GM19395 (cell line): Measurements from ENCODE around the gene HDAC7.

ENCODE experiments used
- ATAC-seq: cut with Tn5 transposase; IDR thresholded peaks from one replicate; pipeline ENCODE4 v1.9.1; 2021; ENCODE audit warnings: mild to moderate bottlenecking, moderate library complexity; ENCODE audit not compliant: unreplicated experiment

Gene HDAC7

DNA sequence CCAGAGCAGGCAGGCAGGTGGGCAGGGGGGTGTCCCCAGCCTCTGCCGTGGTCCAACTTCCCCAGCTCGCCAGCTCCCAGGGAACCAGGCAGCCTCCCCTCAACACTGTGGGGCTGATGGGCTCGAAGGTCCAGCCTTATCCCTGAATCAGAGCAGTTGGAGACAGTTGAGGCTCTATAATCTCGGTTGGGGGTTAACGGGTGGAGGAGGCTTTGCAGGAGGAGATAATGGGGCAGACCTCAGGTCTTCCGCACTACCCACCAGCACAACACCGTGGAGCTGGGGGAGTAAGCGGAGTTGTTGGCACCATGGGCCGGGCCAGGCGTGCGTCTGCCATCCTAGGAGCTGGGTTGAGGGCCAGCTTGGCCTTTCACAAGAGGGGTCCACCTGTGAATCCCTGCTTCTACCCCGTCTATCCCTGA is 13.9 kb upstream of the HDAC7 start:
- ATAC-seq, result no peak

DNA sequence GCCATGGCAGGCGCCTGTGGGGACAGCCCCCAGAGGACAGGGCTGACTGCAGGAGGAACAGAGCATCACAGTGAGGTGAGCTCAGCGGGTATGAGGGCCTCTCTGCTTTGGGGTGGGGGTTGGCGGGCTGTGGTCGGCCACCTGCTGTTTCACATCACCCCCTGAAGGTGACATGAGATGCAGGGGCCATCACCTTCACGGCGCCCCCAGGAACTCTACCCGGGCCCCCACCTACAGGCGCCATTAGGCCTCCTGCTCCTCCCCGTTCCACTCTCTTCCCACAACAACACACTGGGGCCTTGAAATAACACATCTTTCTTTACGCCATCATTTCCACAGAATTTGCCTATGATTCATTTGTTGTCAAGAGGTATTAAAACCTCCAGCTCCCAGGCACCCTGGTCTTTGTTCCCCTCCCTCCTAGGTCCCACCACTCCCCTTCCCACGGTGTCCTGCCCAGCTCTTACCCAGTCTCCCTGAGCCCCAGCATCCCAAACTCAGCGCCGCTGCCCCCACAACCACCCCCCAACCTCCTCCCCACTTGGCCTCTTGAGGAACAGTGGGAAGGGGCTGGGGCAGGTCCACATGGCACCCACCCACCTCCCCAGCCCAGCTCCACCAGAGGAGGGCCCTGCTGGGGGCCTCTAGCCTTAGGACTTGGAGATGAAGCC is 12.7 kb upstream of the HDAC7 start:
- ATAC-seq, result no peak

DNA sequence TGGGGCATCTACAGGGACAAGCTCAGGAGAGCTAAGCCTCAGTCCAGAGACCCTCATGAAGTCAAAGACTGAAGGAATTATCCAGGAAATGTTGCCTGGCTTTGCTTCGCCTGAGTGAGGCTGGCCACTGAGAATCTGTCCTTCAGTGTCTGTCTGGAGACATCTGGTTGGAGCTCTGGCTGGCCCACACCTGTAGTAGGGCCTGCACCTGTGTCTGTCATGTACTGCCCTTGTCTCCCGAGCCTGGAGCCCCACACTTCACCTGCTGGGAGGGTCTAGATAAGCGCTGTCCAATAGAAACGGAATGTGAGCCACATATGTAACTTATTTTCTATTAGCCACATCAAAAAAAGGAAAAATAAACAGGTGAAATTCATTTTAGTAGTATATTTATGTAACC is 9.9 kb upstream of the HDAC7 start:
- ATAC-seq, result no peak

DNA sequence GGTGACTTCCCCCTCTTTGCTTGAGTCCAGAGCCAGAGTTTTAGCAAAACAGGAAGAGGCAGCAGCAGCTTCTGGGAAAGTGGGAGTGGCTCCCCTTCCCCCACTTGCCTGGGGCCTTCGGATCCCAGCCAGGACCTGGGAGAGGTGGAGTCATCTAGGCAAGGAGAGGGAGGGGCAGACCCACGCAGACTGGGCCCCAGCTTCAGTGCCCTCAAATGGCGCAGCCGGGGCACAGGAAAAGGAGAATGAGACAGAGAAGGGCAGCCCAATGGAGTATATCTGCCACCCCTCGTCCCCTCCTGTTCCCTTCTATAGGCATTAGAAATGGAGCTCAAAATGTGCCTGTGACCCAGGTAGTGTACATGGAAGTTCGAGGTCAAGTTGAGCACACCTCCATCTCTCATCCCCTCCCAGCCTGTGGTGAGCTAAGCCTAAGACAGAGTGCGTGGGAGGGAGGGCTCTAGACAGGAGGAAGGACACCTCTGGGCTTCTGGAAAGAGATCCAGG is 9.3 kb upstream of the HDAC7 start:
- no peak for ATAC-seq

DNA sequence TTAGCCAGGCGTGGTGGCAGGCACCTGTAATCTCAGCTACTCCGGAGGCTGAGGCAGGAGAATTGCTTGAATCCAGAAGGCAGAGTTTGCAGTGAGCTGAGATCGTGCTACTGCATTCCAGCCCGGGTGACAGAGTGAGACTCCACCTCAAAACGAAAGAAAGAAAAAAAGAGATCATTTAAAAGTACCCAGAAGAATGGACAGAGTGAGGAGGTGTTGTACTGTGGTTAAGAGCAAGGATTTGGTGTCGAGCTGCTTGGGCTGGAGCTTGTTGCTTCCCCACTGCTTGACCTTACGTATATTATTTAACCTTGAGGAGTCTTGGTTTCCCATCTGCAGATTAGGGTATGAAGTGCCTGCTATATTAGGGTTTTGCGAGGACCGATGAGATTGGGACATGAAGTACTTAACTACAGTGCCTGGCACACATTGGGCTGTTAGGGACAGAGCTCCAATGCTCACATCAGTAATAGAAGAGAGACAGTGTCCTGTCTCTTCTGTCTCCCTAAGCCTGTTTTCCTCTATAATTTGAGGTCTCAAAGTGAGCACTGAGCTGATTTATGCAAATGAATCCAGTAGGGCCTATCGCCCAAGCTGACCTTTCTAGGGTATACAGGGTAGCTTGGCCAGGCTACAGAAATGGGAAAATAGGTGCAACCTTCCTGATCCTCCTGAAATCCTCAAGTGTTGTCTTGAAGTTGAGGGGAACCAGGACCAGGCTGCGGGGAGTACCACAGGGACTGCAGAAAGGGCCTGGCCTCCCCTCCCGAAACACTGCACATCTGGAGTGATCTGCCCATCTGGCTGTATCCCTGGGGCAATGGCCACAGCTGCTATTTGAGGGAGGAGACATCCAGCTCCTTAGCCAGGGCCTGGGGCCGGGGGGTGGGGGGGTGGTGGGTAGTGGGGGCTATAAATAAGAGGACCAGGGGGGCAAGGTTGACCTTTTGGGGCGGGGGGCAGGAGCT is 8.6 kb upstream of the HDAC7 start:
- no peak for ATAC-seq

DNA sequence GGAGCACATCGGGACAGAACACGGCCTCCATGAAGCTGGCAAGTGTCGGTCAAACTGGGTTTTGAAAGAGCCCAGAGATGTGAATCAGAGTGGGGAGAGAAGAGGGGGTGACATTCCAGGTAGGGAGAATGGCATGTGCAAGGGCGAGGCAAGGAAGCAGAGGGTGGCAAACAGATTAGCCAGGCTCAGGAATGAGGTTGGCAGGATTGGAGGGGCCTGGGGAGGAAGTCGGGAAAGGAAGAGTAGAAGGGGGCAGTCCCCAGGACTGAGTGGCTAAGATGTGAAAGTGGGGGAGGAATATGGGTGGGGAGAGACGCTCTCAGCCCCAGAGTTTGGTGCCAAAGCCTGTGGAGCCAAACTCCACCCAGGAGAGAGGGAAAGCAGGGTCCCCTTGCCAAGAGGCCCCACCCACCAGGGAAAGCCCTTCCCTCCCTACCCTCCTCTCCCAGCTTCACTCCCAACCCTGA is 5.5 kb upstream of the HDAC7 start:
- no peak for ATAC-seq

DNA sequence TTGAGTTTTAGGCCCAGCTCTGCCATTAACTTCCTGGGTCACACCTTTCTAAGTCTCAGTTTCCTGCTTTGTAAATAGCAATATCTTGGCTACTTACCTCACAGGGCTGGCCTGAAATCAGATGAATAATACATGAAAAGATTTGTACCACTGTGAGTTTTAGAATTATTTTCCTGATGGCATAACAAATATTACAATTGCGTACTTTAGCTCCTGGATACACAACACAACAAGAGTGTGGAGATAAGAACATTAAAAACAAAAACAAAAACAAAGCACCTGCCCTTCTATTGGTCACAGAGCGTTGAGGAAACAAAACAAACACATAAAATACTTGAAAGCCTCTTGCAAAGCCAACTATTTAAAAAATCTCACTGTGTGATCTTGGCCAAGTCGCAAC is 4.9 kb upstream of the HDAC7 start:
- no peak for ATAC-seq

DNA sequence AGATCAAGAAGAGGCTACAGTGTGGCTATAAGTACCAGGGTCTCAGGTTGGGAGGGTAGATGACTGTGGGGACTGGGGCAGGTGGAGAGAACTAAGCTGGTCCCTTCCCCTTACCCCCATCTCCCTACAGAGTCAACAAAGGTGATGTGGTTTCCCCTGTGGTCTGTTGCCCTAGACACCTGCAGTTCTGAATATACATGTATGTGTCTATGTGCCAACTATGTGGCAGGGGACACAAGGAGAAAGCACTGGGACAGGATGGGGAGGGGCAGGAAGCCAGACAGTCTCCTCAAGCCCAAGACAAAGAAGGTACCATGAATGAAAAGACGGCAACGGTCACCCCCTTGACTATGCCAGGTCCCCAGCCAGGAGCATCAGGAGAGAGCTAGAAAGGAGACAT is 4.5 kb upstream of the HDAC7 start:
- no peak for ATAC-seq

DNA sequence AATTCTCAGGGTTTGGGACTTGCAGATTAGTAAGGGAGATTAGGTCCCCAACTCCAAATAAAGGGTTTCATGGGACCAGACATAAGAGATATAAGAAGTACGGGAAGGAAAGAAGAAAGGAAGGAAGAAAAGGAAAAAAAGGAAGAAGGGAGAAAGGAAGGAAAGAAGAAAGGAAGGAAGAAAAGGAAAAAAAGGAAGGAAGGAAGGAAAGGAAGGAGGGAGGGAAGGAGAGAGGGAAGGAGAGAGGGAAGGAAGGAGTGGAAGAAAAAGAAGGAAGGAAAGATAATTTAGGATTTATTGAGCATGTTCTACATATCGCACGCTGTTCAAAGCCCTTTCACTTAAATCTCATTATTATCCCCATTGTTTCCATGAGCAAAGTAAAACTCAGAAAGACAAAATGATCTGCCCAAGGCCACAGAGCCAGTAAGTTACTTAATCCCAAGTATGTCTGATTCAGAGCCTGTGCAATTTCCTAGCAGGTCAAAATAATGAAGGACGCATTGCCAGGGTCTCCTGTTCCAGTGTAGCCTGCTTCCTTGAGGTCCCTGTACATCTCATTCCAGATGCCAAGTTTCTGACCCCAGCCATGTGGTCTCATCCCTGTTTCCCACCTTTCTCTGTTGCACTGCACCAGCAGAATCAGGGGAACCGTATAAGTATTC is 3.9 kb upstream of the HDAC7 start:
- ATAC-seq, result no peak

DNA sequence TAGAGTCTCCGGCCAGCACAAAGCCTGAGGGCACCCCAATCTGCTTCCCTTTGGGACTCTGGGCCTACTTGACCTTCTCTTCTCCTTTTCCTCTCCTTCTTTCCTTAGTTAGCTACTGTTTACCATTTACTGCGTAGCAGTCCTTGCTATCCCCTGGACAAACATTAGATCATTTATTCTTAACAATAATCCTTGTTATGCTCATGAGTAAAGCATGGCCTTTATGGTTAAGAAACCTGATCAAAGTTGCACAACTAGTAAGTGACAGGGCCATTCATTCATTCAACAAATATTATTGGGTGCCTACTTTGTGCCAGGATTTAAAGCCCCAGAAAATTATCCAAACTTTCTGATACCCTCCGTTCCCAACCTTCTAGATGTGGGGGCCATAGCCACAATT is 3.2 kb upstream of the HDAC7 start:
- no peak for ATAC-seq

DNA sequence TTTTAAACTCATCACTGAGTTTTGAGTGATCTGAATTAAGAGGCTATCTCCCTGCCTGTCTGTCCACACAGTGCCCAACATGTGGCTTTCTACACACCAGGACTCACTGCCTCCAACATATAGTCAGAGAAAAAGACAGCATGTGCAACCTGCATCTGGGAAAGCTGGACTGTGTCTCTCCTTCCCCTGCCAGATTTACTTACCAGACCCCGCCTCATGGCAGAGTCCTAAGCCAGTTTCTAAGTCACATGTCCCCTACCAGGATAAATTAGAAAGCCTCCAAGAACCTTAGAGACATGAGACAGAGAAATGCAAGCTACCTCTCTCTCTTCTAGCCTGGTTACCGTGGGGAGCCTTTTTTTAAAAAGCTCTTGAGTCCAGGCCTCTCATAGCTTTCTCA is 2.7 kb upstream of the HDAC7 start:
- ATAC-seq, result no peak

DNA sequence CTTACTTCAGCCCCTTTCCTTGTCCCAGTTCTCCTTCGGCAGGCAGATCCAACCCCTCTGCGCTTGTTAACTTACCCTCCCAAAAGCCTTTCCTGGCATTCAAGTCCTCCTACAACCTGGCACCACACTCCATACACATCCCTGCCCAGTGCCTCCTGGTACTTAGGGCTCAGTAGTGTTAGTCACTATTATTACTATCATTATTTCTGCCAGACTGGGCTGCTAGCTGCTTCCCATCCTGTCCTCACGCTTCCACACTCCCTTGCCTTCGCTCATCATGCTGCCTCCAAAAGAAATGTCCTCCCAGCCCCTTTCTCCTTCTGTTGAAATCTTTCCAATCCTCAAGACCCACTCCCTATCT is 1.6 kb upstream of the HDAC7 start:
- ATAC-seq, result no peak

DNA sequence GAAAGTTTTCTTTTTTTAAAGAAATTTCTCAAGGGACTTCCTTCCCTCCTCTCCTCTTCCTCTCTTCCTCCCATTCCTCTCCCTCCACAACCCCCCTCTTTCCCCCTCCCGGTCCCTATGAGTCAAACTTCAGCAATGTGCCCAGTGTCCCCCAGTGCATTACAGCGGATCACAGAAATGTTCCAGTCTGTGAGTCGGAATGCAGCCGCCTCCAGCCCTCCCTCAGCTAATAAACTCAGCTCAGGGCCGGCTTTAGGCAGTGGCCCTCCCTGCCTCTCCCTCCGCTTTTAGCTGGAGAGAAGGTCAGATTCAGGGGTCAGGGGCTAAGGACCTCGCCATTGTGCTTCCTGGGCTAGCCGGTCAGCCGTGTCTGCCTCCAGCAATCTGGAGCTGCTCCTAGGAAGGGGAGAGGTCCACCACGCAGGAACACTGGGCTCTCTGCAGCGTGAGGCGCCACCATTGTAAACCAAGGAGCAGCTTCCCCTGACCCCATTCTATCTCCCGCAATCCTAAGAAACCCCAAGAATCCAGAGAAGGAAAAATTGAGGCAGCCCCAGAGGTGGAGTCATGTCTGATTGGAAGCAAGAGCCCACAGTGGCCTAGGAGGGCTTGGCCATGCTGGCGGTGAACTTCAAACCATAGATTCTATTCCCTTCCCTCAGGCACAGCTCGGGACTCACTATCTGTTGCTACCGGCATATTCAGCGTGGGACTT is 1.1 kb upstream of the HDAC7 start:
- ATAC-seq, result no peak

DNA sequence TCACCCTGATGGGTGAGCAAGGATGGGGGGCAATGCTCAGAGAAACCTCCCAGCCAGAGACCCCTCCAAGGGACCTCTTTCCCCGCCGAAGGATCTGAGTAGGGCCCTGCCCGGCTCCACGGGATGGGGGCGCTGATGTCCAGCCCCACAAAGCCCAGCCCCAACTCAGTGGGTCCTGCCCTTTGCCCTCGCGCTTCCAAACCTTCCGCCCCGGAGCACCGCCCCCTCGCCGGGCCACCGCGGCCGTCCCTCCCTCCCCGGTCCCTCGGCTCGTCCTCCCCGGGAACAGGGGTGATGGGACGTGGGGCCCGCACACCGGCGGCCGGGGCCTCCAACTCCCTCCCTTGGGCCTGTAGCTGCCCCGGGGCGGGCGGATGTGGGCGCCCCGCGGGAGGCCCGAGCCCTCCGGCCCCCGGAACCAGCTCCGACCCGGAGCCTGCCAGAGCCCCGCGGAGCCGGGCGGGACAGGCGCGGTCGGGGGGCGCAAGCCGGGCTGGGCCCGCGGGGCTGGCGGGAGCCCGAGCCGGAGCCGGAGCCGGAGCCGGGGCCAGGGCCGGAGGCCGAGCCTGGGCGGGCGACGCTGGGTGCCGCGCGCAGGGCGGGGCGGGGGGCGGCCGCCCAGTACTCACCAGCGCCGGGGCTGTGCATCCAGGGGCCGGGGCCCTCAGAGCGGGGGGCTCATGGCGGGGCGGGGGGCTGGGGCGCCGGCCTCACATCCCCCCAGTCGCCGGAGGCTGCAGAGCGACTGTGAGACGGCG is 386 bp downstream of the HDAC7 start:
- ATAC-seq, result peak; percentile 38

DNA sequence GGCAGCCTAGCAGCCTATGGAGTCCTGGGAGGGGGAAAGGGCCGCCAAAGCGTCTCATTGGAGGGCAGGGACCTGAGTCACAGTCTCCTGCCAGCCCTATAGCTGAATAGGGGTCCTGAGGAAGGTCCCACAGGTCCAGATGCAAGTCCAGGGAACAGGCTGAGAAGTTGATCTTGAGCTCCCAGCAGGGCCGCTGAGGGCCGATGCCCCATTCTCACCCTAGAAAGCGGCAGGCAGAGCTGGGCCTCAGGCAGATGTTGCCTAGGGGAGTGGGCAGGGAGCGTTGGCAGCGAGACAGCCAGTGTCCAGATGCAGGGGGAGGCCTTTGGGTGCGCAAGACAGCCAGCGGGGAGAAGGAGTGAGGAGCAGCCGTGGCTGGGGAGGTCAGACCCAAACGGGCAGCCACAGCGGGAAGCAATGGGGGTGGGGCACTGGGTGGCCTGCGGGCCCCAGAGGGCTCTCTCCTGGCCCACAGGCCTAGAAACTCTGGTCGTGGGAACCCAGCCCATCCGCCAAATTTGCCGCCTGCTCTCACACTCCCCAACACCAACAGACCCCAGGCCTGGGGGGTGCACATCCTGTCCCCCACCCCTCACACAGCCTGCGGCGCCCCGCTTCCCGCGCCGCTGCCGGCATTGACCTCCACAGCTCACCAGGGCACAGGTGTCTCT is 1.1 kb downstream of the HDAC7 start:
- ATAC-seq, result peak; percentile 5

DNA sequence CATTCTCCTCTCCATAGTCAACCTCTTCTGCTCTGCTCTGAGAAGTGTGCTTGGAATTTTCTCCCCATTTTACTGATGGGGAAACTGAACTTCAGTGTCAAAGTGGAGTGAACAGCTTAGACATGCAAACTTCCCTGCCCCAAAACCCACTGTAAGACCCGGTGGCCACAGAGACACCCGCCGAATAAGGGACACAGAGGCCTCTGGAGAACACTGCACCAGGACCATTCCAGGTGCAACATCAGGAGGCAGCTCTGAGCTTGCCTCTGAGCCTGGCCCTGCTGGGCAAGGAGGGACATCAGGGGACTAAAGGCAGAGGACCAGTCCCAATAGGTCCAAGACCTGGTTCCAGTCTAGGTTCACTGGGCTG is 1.7 kb downstream of the HDAC7 start:
- no peak for ATAC-seq

DNA sequence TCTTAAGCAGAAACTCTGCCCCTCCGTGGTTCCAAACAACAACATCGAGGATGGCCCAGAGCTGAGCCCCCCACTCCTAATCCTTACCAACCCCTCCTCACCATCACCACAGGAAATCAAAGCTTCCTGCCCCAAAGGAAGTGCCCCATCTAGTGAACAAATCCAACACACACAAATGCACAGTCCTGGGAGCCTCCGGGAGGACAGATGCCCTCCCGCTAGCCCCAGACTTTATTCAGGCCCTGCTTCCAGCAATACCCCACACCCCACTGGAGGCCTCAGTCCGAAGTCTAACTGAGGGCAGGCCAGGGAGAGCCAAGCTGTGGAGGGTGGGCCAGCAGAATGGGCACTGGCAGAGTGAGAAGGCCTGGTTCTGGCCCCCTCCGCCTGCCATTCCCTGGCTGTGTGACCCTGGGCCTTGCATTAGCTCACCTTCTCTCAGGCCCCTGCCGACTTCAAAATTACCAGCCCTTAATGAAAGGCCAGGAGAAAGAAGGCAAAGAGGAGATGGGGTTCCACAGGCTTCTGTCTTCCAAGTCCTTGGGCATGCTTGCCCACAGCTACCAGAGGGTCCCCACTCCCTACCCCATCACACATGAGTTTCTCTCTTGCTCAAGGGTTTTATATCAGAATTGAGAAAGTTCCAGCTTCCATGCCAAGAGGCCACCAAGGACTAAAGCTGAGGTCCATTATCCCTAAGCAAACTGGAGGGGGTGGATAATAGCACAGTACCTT is 2.3 kb downstream of the HDAC7 start:
- no peak for ATAC-seq

DNA sequence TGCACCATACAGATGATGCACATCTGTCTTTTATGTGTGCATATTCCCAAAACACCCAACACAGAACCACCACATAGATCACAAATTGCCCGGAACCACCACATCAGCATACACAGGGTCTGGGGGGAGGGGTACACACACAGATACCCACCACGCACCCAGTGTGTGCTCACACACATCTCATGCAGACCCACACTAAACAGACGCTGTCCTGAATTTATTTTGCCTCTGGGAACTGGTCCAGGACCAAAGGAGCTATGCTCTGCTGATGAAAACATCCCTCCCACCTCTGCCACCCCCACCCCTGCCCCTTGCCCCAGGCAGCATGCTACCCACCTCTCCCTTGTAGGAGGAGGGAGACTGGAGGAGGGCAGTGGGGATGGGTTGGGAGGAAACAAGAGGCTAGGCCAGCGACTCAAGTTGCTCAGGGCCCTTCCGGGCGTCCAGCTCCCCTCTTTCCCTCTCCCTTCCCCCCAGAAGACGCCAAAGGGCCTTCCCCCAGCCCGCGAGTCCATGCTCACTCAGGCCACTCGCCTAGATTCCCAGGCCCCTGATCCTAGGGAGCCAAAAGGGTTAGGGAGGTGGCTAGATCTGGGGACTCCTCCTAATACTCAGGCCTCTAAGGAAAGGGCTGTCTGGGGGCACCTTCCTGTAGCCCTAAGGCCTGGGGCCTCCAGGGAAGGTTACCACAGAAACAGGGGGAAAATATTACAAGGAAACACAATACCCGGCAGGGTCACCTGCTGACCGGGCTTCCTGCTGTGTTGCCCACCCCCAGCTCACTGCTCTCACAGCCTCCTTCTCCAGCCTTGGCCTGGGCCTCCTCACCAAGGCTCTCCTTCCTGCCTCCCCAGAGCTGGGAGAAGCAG is 3.1 kb downstream of the HDAC7 start:
- no peak for ATAC-seq
